GM21423 (cell line): ENCODE measurements around the gene LMX1B.

Source experiments
- ATAC-seq: cut with Tn5 transposase; IDR thresholded peaks from one replicate; pipeline ENCODE4 v1.9.1; 2021; ENCODE audit warnings: mild to moderate bottlenecking, moderate library complexity; ENCODE audit not compliant: unreplicated experiment

LMX1B gene

DNA sequence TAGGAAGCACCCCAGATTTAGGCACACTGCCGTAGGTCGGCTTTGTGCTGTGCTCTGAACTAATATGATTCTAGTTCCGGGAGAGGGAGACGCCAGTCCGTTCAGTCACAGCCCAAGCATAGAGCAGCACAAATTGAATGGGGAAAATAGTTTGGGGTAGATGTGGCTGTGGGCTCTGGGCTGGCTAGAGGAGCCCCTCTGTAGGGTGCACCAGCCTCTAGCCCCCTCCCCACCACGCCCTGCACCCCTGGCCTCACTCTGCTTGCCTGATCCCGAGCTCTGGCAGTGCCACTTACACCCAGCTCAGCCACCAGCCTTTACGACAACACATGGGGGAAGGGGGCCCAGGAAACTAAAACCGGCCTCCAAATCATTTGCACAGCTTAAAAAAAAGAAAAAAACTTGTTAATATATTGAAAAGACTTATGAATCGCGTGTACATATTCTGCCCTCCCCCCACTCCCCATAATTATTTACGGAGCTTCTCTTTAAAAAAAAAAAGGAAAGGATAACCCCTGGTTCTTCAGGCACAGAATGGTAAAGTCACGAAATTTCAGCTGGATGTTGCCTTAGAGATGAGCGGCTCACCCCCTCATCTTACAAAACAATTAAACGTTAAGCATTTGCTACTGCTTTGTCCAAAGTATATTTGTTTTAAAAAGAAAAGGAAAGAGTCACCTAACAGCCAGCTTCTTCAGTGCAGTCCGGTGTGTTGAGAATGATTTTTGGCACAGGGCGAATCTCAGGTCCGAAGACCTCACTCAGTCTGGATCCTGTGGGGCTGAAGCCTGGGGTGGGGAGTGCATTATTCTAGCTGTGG, 3.5 kb downstream of the LMX1B start:
- no peak for ATAC-seq

DNA sequence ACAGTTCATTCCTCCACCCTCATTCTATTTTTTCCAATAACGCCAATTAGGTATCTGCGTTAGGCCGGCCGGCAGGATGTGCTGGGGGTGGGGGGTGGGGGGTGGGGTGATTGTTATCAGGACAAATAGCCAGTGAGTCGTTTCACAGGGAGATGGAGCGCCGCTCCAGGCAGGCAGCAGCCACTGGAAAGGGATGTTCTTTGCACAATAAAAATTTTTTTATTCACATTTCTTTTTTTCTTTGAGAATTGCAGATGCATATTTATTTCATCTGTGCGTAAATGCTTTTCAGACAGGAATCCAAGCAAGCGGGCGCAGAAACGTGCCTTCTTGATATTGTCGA, 4.1 kb downstream of the LMX1B start:
- no peak for ATAC-seq

- no peak for ATAC-seq
These were observed 4.5 kb downstream of the LMX1B start for GRCh38 chr9:126618190-126618584.

- ATAC-seq, result no peak
These were observed 5.0 kb downstream of the LMX1B start for GRCh38 chr9:126618585-126619360.

DNA sequence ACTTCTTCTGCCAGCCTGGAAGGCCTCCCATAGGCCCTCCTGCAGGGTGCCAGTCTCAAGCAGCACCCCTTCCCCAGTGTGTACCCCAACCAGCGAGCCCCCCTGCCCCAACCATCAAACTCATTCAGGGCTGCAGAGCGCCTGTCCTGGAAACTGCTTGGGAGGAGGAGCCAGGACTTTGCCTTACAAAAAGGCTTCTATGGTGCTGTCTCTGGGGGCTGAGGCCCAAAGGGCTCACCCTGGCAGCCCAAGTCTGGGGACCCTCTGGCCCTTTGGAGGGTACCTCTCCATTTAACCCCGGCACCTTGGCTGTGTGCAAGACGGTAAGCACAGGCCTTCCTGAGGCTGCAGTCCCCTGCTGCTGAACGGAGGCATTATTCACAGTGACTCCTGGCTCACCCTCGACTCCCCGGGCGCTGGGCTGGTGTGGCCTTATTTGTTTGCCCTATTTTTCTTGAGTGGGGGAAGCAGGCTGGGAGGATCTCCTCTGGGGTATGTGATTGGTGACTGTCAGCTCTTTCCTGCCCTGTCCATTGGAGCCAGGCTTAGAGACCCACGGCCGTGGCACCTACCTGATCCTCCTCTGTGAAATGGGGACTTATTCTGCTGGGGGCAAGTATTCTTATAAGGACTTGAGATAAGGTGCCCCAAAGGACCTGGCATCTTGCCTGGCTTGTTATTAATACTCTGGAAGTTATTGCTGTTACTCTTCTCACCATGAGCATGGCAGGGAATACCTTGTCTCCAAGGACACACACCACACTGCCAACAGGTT, 5.8 kb downstream of the LMX1B start:
- ATAC-seq, result no peak

- no peak for ATAC-seq
These were observed 6.8 kb downstream of the LMX1B start for GRCh38 chr9:126620478-126620877.

DNA sequence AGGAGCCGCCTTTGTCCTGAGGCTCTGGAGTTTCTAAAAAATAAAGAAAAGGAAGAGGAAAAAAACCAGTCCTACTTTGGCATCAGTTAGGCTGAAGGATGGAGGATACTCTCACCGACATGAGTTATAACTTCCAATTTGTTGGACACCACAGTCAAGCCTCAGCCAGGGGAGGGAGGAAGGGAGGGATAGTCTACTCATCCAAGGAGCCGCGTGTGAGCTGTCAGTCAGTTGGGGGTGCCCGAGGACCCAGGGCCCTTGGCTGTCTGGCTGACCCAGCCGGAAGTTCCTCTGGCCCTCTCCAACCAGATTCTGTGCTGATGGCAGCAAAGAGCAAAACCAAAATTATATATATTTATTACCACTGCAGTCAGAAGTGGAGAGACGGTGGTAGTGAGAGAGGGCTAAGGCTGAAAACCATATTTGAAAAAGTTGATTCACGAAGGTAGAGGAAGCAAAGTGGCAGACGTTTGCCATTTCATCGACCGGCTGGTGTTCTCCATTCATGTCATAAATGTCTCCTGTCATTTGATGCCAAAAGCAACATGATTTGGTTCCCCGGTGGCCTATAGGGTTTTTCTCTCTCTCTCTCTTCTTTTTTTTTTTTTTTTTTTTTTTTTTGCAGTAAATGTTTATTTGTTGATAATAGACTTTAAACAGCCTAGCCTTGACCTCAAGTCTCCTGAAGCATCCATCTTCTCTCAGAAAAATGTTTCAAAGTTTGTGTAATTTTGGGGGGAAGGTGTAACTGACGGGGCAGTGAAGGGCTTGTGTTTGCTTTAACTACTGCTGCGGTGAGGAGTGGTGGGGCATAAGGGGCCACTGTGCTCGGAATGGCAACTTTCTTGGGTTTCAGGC, 7.6 kb downstream of the LMX1B start:
- no peak for ATAC-seq

GRCh38 chr9:126621919-126622735, 8.4 kb downstream of the LMX1B start:
- ATAC-seq, result no peak

GRCh38 chr9:126623314-126623666, 9.6 kb downstream of the LMX1B start:
- no peak for ATAC-seq

DNA sequence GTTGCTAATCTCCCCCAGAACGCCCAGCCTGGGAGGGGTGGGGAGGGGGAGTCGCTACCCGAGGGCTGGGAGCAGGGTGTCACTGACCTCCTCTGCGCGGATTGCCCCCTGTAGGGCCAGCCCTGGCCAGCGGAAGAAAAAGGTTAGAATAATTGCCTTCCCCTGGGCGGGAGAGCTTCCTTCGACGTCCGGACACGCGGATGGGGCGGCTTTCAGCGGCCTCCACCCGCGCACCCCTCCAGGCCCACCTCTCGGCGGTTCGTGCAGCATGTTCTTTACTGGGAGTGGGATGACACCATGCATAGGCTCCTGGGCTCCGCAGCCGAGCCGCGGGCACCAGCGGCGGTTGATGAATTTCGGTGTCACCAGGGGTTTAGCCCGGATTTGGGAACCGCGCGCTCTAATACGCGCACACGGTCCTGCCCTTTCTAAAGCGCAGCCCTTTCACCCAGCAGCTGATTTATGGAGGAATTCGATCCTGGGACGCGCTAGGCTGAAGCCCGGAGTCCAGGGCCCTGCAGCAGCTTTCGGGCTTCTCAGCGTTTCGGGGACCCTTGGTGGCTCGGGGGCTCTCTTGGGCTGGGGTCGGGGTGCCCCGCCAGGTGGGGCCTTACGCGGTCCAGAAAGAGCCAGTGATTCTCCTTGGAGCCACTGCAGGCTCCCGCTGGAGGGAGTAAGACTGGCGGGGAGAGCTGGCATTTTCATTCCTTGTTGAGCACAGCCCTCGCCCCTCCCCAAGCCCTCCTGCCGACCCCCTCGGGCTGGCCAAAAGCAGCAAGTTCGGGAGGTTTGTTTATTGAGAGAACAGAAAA, 10.1 kb downstream of the LMX1B start:
- ATAC-seq, result no peak

- no peak for ATAC-seq
These were observed 10.7 kb downstream of the LMX1B start for GRCh38 chr9:126624479-126624826.

DNA sequence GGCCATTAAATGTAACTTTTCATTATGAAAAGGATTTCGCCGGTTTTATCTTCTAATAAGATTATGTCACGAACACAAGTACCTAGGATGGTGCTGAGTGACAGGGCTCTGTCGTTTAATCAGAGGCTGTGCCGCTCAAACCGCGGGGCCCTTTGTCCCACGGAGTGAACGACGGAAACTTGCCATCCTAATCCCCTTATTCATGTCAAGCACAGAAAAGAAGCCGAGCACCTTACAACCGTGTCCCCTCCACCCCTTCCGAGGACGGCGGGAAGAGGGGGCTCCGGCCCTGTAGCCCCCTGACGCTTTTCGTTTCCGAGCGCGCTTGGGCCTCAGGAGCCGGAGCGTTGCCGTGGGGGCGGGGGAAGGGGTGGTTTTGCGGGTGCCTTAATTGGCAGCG, 11.2 kb downstream of the LMX1B start:
- no peak for ATAC-seq

GRCh38 chr9:126625329-126626126, 11.8 kb downstream of the LMX1B start:
- no peak for ATAC-seq

DNA sequence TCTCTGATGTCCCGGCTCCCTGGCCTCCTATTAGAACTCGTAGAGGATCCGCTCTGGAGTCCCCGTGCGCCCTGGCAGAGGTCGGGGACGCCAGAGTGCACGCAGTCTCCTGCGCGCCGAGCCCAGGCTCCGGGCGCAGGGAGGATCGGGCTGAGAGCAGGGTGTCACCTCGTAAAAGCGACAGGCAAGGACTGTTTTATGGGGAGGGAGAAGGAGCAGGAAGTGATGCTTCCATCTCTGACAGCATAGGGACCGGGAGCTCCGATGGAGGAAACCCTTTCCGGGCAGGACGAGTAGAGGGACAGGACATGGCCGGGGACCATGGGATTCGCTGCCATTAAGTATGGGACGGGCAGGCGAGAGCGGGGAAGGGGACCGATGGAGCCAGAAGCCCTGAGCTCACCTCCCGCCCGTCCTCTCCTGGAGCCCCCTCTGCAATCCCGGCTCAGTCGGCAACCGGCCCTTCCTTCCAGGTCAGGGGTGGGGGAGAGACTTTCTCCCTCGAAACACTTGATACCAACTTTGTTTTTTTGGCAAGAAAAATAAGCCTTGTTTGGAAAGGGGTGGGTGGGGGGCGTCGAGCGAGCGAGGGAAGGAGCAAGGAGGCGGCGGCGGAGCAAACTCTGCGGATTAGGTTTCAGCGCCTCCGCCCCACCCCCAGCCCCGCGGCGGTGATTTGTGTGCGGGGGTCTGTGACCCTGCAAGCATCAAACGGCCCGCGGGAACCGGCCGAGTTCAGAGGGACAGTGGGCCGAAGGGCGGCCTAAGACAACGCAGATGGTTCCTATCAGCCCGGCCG, 12.6 kb downstream of the LMX1B start:
- ATAC-seq, result no peak

DNA sequence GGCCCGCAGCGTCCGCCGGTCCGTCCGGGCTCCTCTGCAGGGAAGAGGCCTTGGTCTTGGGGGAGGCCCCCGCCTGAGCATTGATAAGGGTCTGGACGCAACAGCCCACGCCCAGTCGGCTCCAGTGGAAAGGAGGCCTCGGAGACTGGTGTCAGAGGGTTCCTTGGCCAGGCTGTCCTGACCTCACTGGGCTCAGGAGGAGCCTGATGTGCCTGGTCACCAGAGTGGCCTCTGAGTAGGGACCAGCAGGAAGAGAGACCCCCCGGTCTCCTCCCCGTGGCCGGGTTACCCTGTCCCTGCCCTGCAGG, 13.2 kb downstream of the LMX1B start:
- ATAC-seq, result no peak

GRCh38 chr9:126628146-126628545, 14.4 kb downstream of the LMX1B start:
- no peak for ATAC-seq

GRCh38 chr9:126628969-126629674, 15.4 kb downstream of the LMX1B start:
- no peak for ATAC-seq
